Heart right ventricle (tissue), 16 donors: ENCODE data around the gene SNAPIN. TPM values are rescaled to one million over a fixed set of nuclear protein-coding genes. Genes with fewer than 3 reads are reported as not detected.

Experiments used
- ATAC-seq, 8 donors: fragments of 200-7000 bp; cut with Tn5 transposase; one replicate each; pipeline ENCODE4 v1.9.1; 2020; ENCODE audit warnings: mild to moderate bottlenecking in 8 of 8, moderate library complexity in 8 of 8, moderate number of reproducible peaks in 1 of 8
- DNase-seq, 2 donors: peaks; one replicate each; pipeline ENCODE4 v3.0.0-alpha.2; 2020
- H3K27ac ChIP-seq, 10 donors: fragments of 200-600 bp; sonication (generic) in 2 of 10; one replicate each; pipeline versions ENCODE4 v1.5.0 to v1.8.0; 2020 to 2022; ENCODE audit warnings: mild to moderate bottlenecking in 3 of 10
- H3K27me3 ChIP-seq, 7 donors: fragments of 200-600 bp; one replicate each; pipeline ENCODE4 v1.8.0; 2021 to 2022; ENCODE audit warnings: mild to moderate bottlenecking in 2 of 7
- H3K36me3 ChIP-seq, 9 donors: fragments of 200-600 bp; sonication (generic) in 1 of 9; one replicate each; pipeline versions ENCODE4 v1.5.0 to v1.8.0; 2020 to 2022; ENCODE audit warnings: mild to moderate bottlenecking in 2 of 9
- H3K4me1 ChIP-seq, 9 donors: fragments of 200-600 bp; sonication (generic) in 1 of 9; one replicate each; pipeline versions ENCODE4 v1.5.0 to v1.8.0; 2020 to 2022; ENCODE audit warnings: mild to moderate bottlenecking in 4 of 9
- H3K4me3 ChIP-seq, 10 donors: fragments of 200-600 bp; sonication (generic) in 2 of 10; one replicate each; pipeline versions ENCODE4 v1.5.0 to v1.8.0; 2020 to 2022; ENCODE audit warnings: mild to moderate bottlenecking in 7 of 10, moderate library complexity in 2 of 10
- H3K9me3 ChIP-seq, 11 donors: fragments of 200-600 bp in 10 of 11; sonication (generic) in 2 of 11; one replicate each; pipeline versions ENCODE4 v1.5.0 to v1.8.0; 2013 to 2022; ENCODE audit warnings: mild to moderate bottlenecking in 2 of 11, control low read depth in 1 of 11, moderate library complexity in 1 of 11
- WGBS, 2 donors: extraction: QIAGEN DNeasy Blood & Tissue Kit; methylation state at CpG; one replicate each; pipeline ENCODE4 v1.1.7; 2013; ENCODE audit warnings: inconsistent platforms in 1 of 2; 5-methylcytosine and 5-hydroxymethylcytosine counted together
- intact Hi-C, 10 donors: fragments of 100-400 bp; cut with DNase I; formaldehyde crosslinking; loops; one replicate each; pipeline versions ENCODE4 v1.11.1 to v1.14.2; 2022
- polyA plus RNA-seq, 2 donors: library from polyadenylated mRNA; stranded (reverse); fragments of 200-250 nt; gene quantifications; one replicate each; pipeline ENCODE4 v1.2.3, GENCODE V29; 2013
- total RNA-seq, 10 donors: library from RNA; stranded (reverse); fragmentation: NEBNext Ultra II Directional in 3 of 10; extraction: Animal tissue kit (Norgen Biotek cat#: 25700) in 3 of 10; gene quantifications; one replicate each; pipeline versions ENCODE4 v1.2.1 to v1.2.4, GENCODE V29; 2021 to 2023
- TF ChIP-seq, protein P1 (sequence below), 9 donors: fragments of 200-600 bp; sonication (generic) in 2 of 9; IDR thresholded peaks; one replicate each; pipeline versions ENCODE4 v1.5.0 to v1.8.0; 2021 to 2022; ENCODE audit warnings: antibody characterized with exemption in 9 of 9, mild to moderate bottlenecking in 5 of 9, moderate library complexity in 1 of 9
- donor health status: Arrhythmogenic right ventricular cardiomyopathy.
- donor health status: ischemic (EF 13 %, LVEDD 7.1; RV severe dilation, severe dysfunction).
- donor health status: healthy with polysubstance abuse.
- donor health status: DM: no; HTN: yes; CAD: no.
- donor health status: DM: no; HTN: no; CAD: no.
- donor health status: ischemic (EF 25% LVEDD 6.9; RV normal size, moderate dysfunction).
- donor health status: ischemic (EF 25% LVEDD 5.7; RV mildly dilated, moderate dysfunction).
- donor health status: healthy.
- donor health status: DM: yes; HTN: yes; CAD: no.
- donor health status: Ischemic cardiomyopathy.
- donor health status: ischemic (EF 35%, LVEDD 5.7; RV mildly dilated, moderate dysfunction).
- donor health status: nonischemic (EF 11% LVEDD 7.7; RV severe dilation, severe dysfunction).
- donor health status: DM: yes; HTN: yes; CAD: no.
- donor health status: PGD.
- donor health status: ischemic (EF 29% LVEDD 5.4; RV normal size, mild dysfunction).
- donor health status: nonischemic (EF 23%, LVEDD 6.1; RV moderate dilation, normal function).

Gene SNAPIN
- total and polyA plus RNA-seq, 12 donors = 38.6 to 83.3 (median 71.2) TPM

DNA sequence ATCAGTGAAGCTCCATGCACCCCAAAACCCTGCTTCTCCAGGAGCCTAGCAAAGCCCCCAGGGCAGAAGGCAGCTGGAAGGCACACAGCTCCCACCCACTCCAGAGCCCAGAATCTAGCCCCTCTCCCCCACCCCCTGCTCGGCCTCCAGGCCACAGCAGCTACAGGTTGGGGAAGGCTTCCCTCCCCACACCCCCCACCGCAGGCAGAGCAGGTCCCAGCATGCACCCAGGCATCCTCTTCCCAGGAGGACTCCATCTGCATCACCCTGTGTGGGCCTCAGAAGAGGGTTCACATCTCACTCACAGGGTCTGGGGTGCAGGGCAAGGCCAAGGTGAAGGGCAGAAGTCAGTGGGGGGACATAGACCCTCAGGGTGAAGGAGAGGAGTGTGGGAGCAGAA is 43.1 kb upstream of the SNAPIN start:
- Histone ChIP-seq H3K27me3 (no peaks in the 10 kb centered on the region), H3K27ac (no peak overlapping the region), H3K36me3 (peaks cover 0 to 25% (median 13%) of the 10 kb centered on the region in 9 donors), H3K4me1 (peaks cover 5 to 44% (median 29%) of the 10 kb centered on the region in 9 donors), H3K4me3 (no peak overlapping the region), H3K9me3 (no peaks in the 10 kb centered on the region)
- no peak for DNase-seq
- 96 to 97% methylated on average over 2 of the region's 2 CpGs for WGBS, 2 donors
- no peak for ATAC-seq
- TF ChIP-seq, protein P1, sequence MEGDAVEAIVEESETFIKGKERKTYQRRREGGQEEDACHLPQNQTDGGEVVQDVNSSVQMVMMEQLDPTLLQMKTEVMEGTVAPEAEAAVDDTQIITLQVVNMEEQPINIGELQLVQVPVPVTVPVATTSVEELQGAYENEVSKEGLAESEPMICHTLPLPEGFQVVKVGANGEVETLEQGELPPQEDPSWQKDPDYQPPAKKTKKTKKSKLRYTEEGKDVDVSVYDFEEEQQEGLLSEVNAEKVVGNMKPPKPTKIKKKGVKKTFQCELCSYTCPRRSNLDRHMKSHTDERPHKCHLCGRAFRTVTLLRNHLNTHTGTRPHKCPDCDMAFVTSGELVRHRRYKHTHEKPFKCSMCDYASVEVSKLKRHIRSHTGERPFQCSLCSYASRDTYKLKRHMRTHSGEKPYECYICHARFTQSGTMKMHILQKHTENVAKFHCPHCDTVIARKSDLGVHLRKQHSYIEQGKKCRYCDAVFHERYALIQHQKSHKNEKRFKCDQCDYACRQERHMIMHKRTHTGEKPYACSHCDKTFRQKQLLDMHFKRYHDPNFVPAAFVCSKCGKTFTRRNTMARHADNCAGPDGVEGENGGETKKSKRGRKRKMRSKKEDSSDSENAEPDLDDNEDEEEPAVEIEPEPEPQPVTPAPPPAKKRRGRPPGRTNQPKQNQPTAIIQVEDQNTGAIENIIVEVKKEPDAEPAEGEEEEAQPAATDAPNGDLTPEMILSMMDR (IDR thresholded peaks at IDR 0.05) = no peak
- intact Hi-C loops = loop anchor here in 7 of 10 donors (5.0 to 10.0 kb wide), 4 partner anchors 38 to 103 kb away; partner anchors contain the start of gene S100A6 (in 1 of the 7)

DNA sequence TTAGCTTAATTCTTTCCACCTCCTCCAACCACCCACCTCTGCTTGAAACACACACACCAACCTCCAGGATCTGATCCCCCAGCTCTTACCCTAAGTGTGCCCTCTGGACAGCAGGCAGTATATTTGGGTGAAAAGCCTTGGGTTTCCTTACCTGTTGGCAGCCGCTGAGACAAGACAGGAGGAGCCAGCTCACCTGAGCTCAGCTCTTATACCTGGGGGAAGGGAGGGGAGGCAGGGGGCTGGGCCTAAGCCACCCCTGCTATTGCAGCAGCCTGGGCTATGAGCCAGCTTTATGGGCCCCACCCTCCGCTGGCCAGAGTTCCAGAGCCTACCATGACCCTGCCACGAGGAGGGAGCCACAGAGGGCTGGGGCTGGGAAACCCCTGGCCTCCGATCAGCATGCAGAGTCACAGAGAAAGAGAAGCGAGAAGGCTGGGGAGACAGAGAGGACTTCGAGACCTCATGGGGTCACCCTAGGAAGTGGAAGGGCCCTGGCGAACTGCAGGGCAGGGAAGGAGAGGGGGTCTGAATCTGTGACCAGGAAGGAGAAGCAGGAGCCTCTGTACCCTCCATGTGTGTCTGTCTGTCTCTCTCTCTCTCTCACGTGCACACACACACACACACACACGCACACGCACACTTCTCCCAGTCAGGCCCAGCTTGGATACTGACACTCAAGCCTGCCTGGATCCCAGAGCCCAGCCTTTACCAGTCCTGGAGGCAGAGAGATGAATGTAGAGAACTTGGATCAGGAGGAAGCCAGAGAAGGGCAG is 42.2 kb upstream of the SNAPIN start, which contains the start of gene S100A14:
Gene S100A14 (minus strand): TSS at position 182 of the 773 bp plus-strand sequence. CDS start 467 bp downstream, outside the sequence.
- Histone ChIP-seq H3K27me3 (no peaks in the 10 kb centered on the region), H3K4me3 (no peak within 1 kb of the TSS), H3K4me1 (peaks cover 5 to 34% (median 23%) of the 10 kb centered on the region in 9 donors), H3K27ac (peak within 1 kb of the TSS in 9 of 10 donors; percentile 26 to 70 (median 59)), H3K9me3 (no peaks in the 10 kb centered on the region), H3K36me3 (peaks cover 0 to 34% (median 13%) of the 10 kb centered on the region in 9 donors)
- TF ChIP-seq, protein P1 (IDR thresholded peaks at IDR 0.05) = no peak
- intact Hi-C loops = loop anchor here in 7 of 10 donors (2.0 to 10.0 kb wide), 5 partner anchors 39 to 104 kb away; partner anchors contain the start of gene S100A6 (in 1 of the 7)
- ATAC-seq = peak in 6 of 8 donors; percentile 8 to 47 (median 33)
- DNase-seq = peak in 1 of 2 donors; percentile 42
- WGBS, 2 donors = 59 to 63% methylated on average over 10 of the region's 10 CpGs

DNA sequence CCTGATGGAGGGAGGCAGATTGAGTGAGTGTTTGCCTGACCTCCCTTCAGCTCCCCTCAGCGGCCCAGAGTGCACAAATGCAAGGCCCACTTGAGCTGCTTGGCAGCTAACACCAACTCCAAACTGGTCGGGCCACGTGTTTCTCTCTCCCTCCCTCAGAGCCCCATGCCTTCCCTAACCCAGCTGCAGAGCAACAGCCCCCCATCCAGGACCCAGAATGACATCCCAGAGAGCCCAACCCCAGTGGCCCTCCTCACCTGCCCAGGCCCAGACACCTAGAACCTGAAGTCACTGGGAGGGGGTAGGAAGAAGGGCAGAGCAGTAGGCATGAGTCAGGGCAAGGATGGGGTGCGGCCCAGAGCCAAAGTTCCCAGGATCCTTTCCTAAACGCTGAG is 41.6 kb upstream of the SNAPIN start:
- TF ChIP-seq, protein P1 (IDR thresholded peaks at IDR 0.05) = no peak
- Histone ChIP-seq H3K4me1 (peaks cover 5 to 30% (median 21%) of the 10 kb centered on the region in 9 donors), H3K4me3 (no peak overlapping the region), H3K27me3 (no peaks in the 10 kb centered on the region), H3K9me3 (no peaks in the 10 kb centered on the region), H3K27ac (peak overlapping the region in 9 of 10 donors; percentile 26 to 70 (median 59)), H3K36me3 (peaks cover 0 to 38% (median 13%) of the 10 kb centered on the region in 9 donors)
- ATAC-seq = peak; percentile 13 to 63 (median 38)
- DNase-seq = peak in 1 of 2 donors; percentile 51
- intact Hi-C loops = loop anchor here in 7 of 10 donors (1.0 to 10.0 kb wide), 6 partner anchors 40 to 105 kb away; partner anchors contain the start of gene S100A6 (in 1 of the 7)
- 74% methylated on average over 5 of the region's 5 CpGs for WGBS, 2 donors

DNA sequence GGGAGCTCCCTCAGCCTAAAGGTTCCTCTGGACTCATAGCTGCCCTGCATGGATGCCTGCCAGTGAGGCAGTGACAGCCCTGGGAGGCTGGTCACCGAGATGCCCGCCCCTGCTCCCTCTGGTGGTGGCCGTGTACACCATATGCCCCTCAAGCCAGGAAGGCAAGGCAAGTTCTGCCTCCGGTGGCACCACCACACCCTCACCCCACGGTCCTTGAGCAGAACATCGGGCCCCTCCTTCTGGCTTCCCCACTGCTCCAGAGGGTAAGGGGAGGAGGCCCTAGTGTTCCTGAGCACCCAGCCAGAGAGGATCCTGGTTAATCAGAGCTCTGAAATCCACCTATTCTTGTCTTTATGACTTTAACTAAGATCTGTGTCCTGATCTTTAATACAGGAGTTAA is 40.8 kb upstream of the SNAPIN start:
- intact Hi-C loops = loop anchor here in 8 of 10 donors (1.0 to 10.0 kb wide), 6 partner anchors 40 to 105 kb away; partner anchors contain the start of gene S100A6 (in 1 of the 8)
- Histone ChIP-seq H3K4me3 (no peak overlapping the region), H3K36me3 (peaks cover 0 to 46% (median 13%) of the 10 kb centered on the region in 9 donors), H3K9me3 (no peaks in the 10 kb centered on the region), H3K4me1 (peaks cover 5 to 30% (median 21%) of the 10 kb centered on the region in 9 donors), H3K27ac (peak overlapping the region in 6 of 10 donors; percentile 14 to 70 (median 59)), H3K27me3 (no peaks in the 10 kb centered on the region)
- 54 to 55% methylated on average over 6 of the region's 6 CpGs for WGBS, 2 donors
- peak in 7 of 8 donors; percentile 37 to 87 (median 71) for ATAC-seq
- peak; percentile 77 to 84 for DNase-seq
- TF ChIP-seq, protein P1 (IDR thresholded peaks at IDR 0.05) = peak in 8 of 9 donors; percentile 40 to 92 (median 66)
